ENCODE results near the gene TNFRSF6B. TPM values are rescaled to one million over a fixed set of nuclear protein-coding genes. Genes with fewer than 3 reads are reported as not detected.

TNFRSF6B gene
- total RNA-seq, 1 experiment from 2014 or later: 3.4 TPM

GRCh38 chr20:63737945-63738686 lies 41.7 kb downstream of the TNFRSF6B start:
- DNase-seq (ENCODE audit: low spot score): no peak

GRCh38 chr20:63738687-63739129 lies 42.3 kb downstream of the TNFRSF6B start:
- DNase-seq (ENCODE audit: low spot score): no peak

GRCh38 chr20:63739130-63740069 lies 42.9 kb downstream of the TNFRSF6B start, which contains the start of gene SLC2A4RG:
Gene SLC2A4RG, plus strand, starts transcription at chr20:63739776. Its CDS starts 137 bp downstream, at chr20:63739913.
- DNase-seq (ENCODE audit: low spot score): peak; percentile 28

GRCh38 chr20:63740070-63740626 lies 43.7 kb downstream of the TNFRSF6B start:
- peak; percentile 20 for DNase-seq (ENCODE audit: low spot score)

- peak; percentile 77 for DNase-seq (ENCODE audit: low spot score)
Observed at GRCh38 chr20:63740627-63741353, 44.3 kb downstream of the TNFRSF6B start.

GRCh38 chr20:63741354-63741675 lies 44.9 kb downstream of the TNFRSF6B start:
- DNase-seq (ENCODE audit: low spot score): no peak

- DNase-seq (ENCODE audit: low spot score): no peak
Observed at GRCh38 chr20:63741676-63742380, 45.4 kb downstream of the TNFRSF6B start.

- no peak for DNase-seq (ENCODE audit: low spot score)
Observed at GRCh38 chr20:63742381-63743024, 46.1 kb downstream of the TNFRSF6B start.

GRCh38 chr20:63743210-63743970 lies 46.9 kb downstream of the TNFRSF6B start:
- DNase-seq (ENCODE audit: low spot score): no peak

- no peak for DNase-seq (ENCODE audit: low spot score)
Observed at GRCh38 chr20:63744158-63744557, 47.7 kb downstream of the TNFRSF6B start.

GRCh38 chr20:63744574-63745423 lies 48.3 kb downstream of the TNFRSF6B start:
- no peak for DNase-seq (ENCODE audit: low spot score)

GRCh38 chr20:63745424-63745805 lies 49.0 kb downstream of the TNFRSF6B start:
- DNase-seq (ENCODE audit: low spot score): no peak

- no peak for DNase-seq (ENCODE audit: low spot score)
Observed at GRCh38 chr20:63745961-63746731, 49.7 kb downstream of the TNFRSF6B start.

GRCh38 chr20:63746751-63747315 lies 50.4 kb downstream of the TNFRSF6B start:
- DNase-seq (ENCODE audit: low spot score): no peak

GRCh38 chr20:63747622-63748069 lies 51.2 kb downstream of the TNFRSF6B start:
- DNase-seq (ENCODE audit: low spot score): no peak
